K562 (cell line): ENCODE data around the gene ENDOG. TPM values are rescaled to one million over a fixed set of nuclear protein-coding genes. Genes with fewer than 3 reads are reported as not detected.

Experiments
- ATAC-seq: fragments of 200-7000 bp; cut with Tn5 transposase; 3 replicates; pipeline ENCODE4 v1.9.1; 2020; ENCODE audit warnings: moderate library complexity
- BruUV-seq: library from RNA; stranded (reverse); fragments of 400-500 nt; replicated peaks from 2 replicates; lab custom pipeline; 2021; lab: Mats Ljungman, UMichigan
- CTCF ChIA-PET: fragments of 300-600 bp; formaldehyde crosslinking; extraction: SDS; loops from one replicate; lab custom pipeline; 2021; ENCODE audit warnings: low intra/inter-chr PET ratio; lab: Yijun Ruan, JAX
- POLR2A ChIA-PET: fragments of 300-600, 350-650 bp; sonication (Branson Sonifier 250); formaldehyde crosslinking; extraction: SDS; loops from one replicate; lab custom pipeline; 2021; ENCODE audit warnings: antibody characterized with exemption, inconsistent platforms; lab: Yijun Ruan, JAX
- DNase-seq, 4 experiments: peaks; one replicate each; pipeline versions ENCODE4 v3.0.0 to v3.0.0-alpha.2; 2011 to 2018; ENCODE audit warnings: low spot score in 3 of 4, mixed read lengths in 3 of 4; ENCODE audit errors: extremely low read depth in 1 of 4
- FAIRE-seq: peaks from 2 replicates; lab custom pipeline; 2011; peaks lifted over from hg19 to GRCh38; lab: Jason Lieb, UNC
- H2AFZ ChIP-seq: 2 replicates; pipeline ENCODE4 v1.6.0; 2011; ENCODE audit warnings: low read depth, low read length, control low read depth, inconsistent platforms
- H3K27ac ChIP-seq: fragments of 200-600 bp; 3 replicates; pipeline ENCODE4 v1.8.0; 2011; ENCODE audit warnings: low read depth, mild to moderate bottlenecking, control low read depth, inconsistent platforms, low read length, moderate library complexity, mixed read lengths; ENCODE audit errors: extremely low read depth
- H3K27me3 ChIP-seq, 2 experiments: fragments of 300-600 bp in 1 of 2; 2 replicates in 1 of 2; 3 replicates in 1 of 2; pipeline versions ENCODE4 v1.6.0 to v1.8.0; 2011; ENCODE audit warnings: inconsistent platforms in 2 of 2, low read length in 2 of 2, mild to moderate bottlenecking in 1 of 2, mixed read lengths in 1 of 2, moderate library complexity in 1 of 2; ENCODE audit not compliant: control insufficient read depth in 2 of 2, insufficient read depth in 2 of 2
- H3K36me3 ChIP-seq: fragments of 300-600 bp; 3 replicates; pipeline ENCODE4 v1.8.0; 2011; ENCODE audit warnings: mild to moderate bottlenecking, low read length, inconsistent platforms; ENCODE audit not compliant: control insufficient read depth, insufficient read depth
- H3K4me1 ChIP-seq, 2 experiments: fragments of 200-600 bp in 1 of 2; replicated peaks in 1 of 2; 2 replicates in 1 of 2; 3 replicates in 1 of 2; pipeline versions ENCODE4 v1.5.1 to v1.8.0; 2011; ENCODE audit warnings: inconsistent platforms in 2 of 2, low read length in 2 of 2, mild to moderate bottlenecking in 1 of 2, mixed read lengths in 1 of 2, moderate library complexity in 1 of 2; ENCODE audit not compliant: control insufficient read depth in 2 of 2, insufficient read depth in 2 of 2
- H3K4me2 ChIP-seq: 2 replicates; pipeline ENCODE4 v1.6.1; 2011; ENCODE audit warnings: low read length, control low read depth, inconsistent platforms, mixed read lengths; ENCODE audit not compliant: insufficient read depth
- H3K4me3 ChIP-seq: fragments of 200-600 bp; sonication (generic), shearing (Covaris generic); 2 replicates; pipeline ENCODE4 v1.5.1; 2016; ENCODE audit warnings: control low read depth, inconsistent platforms
- H3K79me2 ChIP-seq: fragments of 200-600 bp; 3 replicates; pipeline ENCODE4 v1.8.0; 2011; ENCODE audit warnings: low read length, inconsistent platforms; ENCODE audit not compliant: control insufficient read depth, insufficient read depth
- H3K9ac ChIP-seq, 2 experiments: 2 replicates each; pipeline versions ENCODE4 v1.6.0 to v1.6.1; 2011; ENCODE audit warnings: low read depth in 2 of 2, low read length in 2 of 2, control low read depth in 1 of 2, inconsistent platforms in 1 of 2, mild to moderate bottlenecking in 1 of 2, mixed read lengths in 1 of 2; ENCODE audit not compliant: insufficient read depth in 1 of 2
- H3K9me1 ChIP-seq: one replicate; pipeline ENCODE4 v1.6.0; 2011; ENCODE audit warnings: inconsistent platforms, mild to moderate bottlenecking, low read length, moderate library complexity; ENCODE audit not compliant: control insufficient read depth, insufficient read depth
- H3K9me3 ChIP-seq: replicated peaks from 2 replicates; pipeline ENCODE4 v1.5.1; 2011; ENCODE audit warnings: low read depth, low read length, inconsistent platforms; ENCODE audit not compliant: control insufficient read depth, insufficient read depth
- H4K20me1 ChIP-seq: replicated peaks from 2 replicates; pipeline ENCODE4 v1.6.1; 2011; ENCODE audit warnings: low read length, inconsistent platforms, mixed read lengths; ENCODE audit not compliant: control insufficient read depth, insufficient read depth
- CEBPG ChIP-seq, 3 experiments: fragments of 200-800 bp in 1 of 3; sonication (Bioruptor generic) in 1 of 3; sonication (generic) in 1 of 3; formaldehyde crosslinking in 1 of 3; IDR thresholded peaks in 2 of 3; conservative IDR thresholded peaks in 1 of 3; 2 replicates each; pipeline versions ENCODE4 v1.6.1 to v1.8.0; 2016 to 2022; ENCODE audit warnings: missing compliant biosample characterization in 2 of 3, missing genetic modification characterization in 2 of 3, mild to moderate bottlenecking in 1 of 3, missing genetic modification reagents in 1 of 3
- E2F8 ChIP-seq: fragments of 450-650 bp; IDR thresholded peaks from 2 replicates; pipeline ENCODE4 v1.7.1; 2018; ENCODE audit warnings: mild to moderate bottlenecking, low read depth; ENCODE audit not compliant: partially characterized antibody
- HBP1 ChIP-seq: fragments of 450-650 bp; formaldehyde crosslinking; IDR thresholded peaks from 2 replicates; pipeline ENCODE4 v1.4.0; 2022; ENCODE audit warnings: missing genetic modification characterization
- HDAC6 ChIP-seq: IDR thresholded peaks from 2 replicates; pipeline ENCODE4 v1.6.1; 2012; ENCODE audit warnings: low read depth, mild to moderate bottlenecking, control low read depth, inconsistent platforms, low read length, moderate library complexity
- RBM25 ChIP-seq: fragments of 200-400 bp; formaldehyde crosslinking; IDR thresholded peaks from 2 replicates; pipeline ENCODE4 v1.6.1; 2018; ENCODE audit warnings: low read length, low read depth, moderate library complexity; ENCODE audit not compliant: severe bottlenecking
- ZNF121 ChIP-seq: sonication (generic); formaldehyde crosslinking; conservative IDR thresholded peaks from 2 replicates; pipeline ENCODE4 v1.8.0; 2022; ENCODE audit warnings: missing genetic modification reagents
- WGBS: fragments of 100-300 bp; shearing (Covaris generic); methylation state at CpG from one replicate; pipeline ENCODE4 v1.1.6; 2016; ENCODE audit warnings: low coverage, mixed read lengths; ENCODE audit not compliant: insufficient coverage; ENCODE audit errors: missing lambda C conversion rate; 5-methylcytosine and 5-hydroxymethylcytosine counted together
- in situ Hi-C: fragments of 300-500 bp; cut with MboI; formaldehyde crosslinking; loops from 4 replicates; pipeline ENCODE4 v1.15.0; 2018; ENCODE audit warnings: inconsistent platforms, mixed read lengths
- intact Hi-C: fragments of 100-400 bp; cut with micrococcal nuclease; formaldehyde crosslinking; loops from 2 replicates; pipeline ENCODE4 v1.14.2; 2022
- polyA plus RNA-seq, 8 experiments: library from polyadenylated mRNA; depleted of rRNA in 4 of 8; stranded (reverse) in 5 of 8; unstranded in 3 of 8; fragments of >200 nt; fragmentation: Nextera tagmentation in 2 of 8; fragmentation: Illumina TruSeq in 1 of 8; extraction: Ambion mirVana in 2 of 8; extraction: Trizol in 1 of 8; gene quantifications; 2 replicates each; pipeline versions ENCODE4 v1.2.1 to v1.2.3, GENCODE V29; 2011 to 2014; ENCODE audit warnings: inconsistent platforms in 1 of 8, missing spikeins in 1 of 8
- total RNA-seq, 7 experiments: library from RNA; depleted of rRNA in 6 of 7; stranded (reverse); fragments of >200 nt in 6 of 7; fragmentation: Illumina TruSeq in 2 of 7; extraction: Trizol in 2 of 7; gene quantifications; 2 replicates each; pipeline versions ENCODE4 v1.2.1 to v1.2.3, GENCODE V29; 2011 to 2021; ENCODE audit warnings: low replicate concordance in 1 of 7

ENDOG gene
- total and polyA plus RNA-seq, 9 of the 15 experiments (the other 6 are each of a cell fraction or from before 2014, with no cell fraction given), result 1.2 to 91.0 (median 25.5) TPM

GRCh38 chr9:128781187-128782070 lies 36.9 kb upstream of the ENDOG start (continued):
- no peak for TF ChIP-seq HBP1 (CRISPR knock-in tag)
- TF ChIP-seq HDAC6, result no peak

DNA sequence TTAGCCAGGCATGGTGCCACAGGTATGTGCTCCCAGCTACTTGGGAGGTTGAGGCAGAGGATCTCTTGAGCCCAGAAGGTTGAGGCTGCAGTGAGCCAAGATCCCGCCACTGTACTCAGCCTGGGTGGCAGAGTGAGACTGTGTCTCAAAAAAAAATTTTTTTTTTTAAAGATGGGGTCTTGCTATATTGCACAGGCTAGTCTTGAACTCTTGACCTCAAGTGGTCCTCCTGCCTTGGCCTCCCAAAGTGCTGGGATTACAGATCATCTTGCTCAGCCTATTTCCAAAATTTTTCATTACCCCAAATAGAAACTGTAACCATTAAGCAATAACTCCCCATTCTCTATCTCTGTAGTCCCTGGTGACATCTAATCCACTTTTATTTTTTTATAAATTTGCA lies 35.6 kb upstream of the ENDOG start:
- no peak for DNase-seq
- no peak for ATAC-seq
- no peaks in the 10 kb centered on the region for H3K27me3 ChIP-seq
- ChIA-PET CTCF (no interaction called here), POLR2A (interaction anchor here (1.0 to 1.6 kb wide), 2 partner anchors 10 to 27 kb away, joined by 3 to 8 read pairs; no protein-coding TSS in a partner anchor)
- no peak for TF ChIP-seq CEBPG (CRISPR knock-in tag; IDR thresholded peaks at IDR 0.05)
- 0 out of 4 replicates have a peak, but pooled peaks of 1 of the 2 experiments have one; percentile 16 for TF ChIP-seq CEBPG (tag; conservative IDR thresholded peaks at IDR 0.05 in 1 of 2, IDR thresholded peaks at IDR 0.05 in 1 of 2)
- TF ChIP-seq E2F8, result no peak
- peak; percentile 72 for TF ChIP-seq RBM25
- peak; percentile 62; the same call in 1 of the 2 replicates for TF ChIP-seq ZNF121 (CRISPR knock-in tag)
- peak overlapping the region; percentile 80; the same call in 1 of the 2 replicates for H2AFZ ChIP-seq
- no peak overlapping the region for H3K4me2 ChIP-seq
- H3K4me1 ChIP-seq, result peaks cover 14 to 20% of the 10 kb centered on the region in 2 experiments; a peak in 4 of 5 replicates
- WGBS, result 100% methylated on average over 1 of the region's 1 CpG
- BruUV-seq, result no TSS peak
- FAIRE-seq, result no peak
- H3K36me3 ChIP-seq, result no peaks in the 10 kb centered on the region
- no peak overlapping the region for H3K9ac ChIP-seq
- H3K9me3 ChIP-seq, result peaks cover 7% of the 10 kb centered on the region
- H3K9me1 ChIP-seq, result no peaks in the 10 kb centered on the region
- H4K20me1 ChIP-seq, result no peaks in the 10 kb centered on the region
- in situ Hi-C loops (no loop called here), intact Hi-C loops (no loop called here)
- H3K27ac ChIP-seq, result 0 out of 3 replicates have a peak overlapping the region, but pooled peaks have one; percentile 72
- H3K4me3 ChIP-seq, result no peak overlapping the region
- H3K79me2 ChIP-seq, result peaks cover 10% of the 10 kb centered on the region
